ENCODE measurements around the gene MED19.

GRCh38 chr11:57668434-57668782 is 43.6 kb downstream of the MED19 start:
- TF ChIP-seq CTCF (conservative IDR thresholded peaks at IDR 0.05; ENCODE audit: low read length): no peak
- no peak for TF ChIP-seq EZH2phosphoT487 (IDR thresholded peaks at IDR 0.05; ENCODE audit: borderline replicate concordance, low read depth, low read length)

Data from OCI-LY7 (cell line).